ENCODE data around the gene MTA3.

DNA sequence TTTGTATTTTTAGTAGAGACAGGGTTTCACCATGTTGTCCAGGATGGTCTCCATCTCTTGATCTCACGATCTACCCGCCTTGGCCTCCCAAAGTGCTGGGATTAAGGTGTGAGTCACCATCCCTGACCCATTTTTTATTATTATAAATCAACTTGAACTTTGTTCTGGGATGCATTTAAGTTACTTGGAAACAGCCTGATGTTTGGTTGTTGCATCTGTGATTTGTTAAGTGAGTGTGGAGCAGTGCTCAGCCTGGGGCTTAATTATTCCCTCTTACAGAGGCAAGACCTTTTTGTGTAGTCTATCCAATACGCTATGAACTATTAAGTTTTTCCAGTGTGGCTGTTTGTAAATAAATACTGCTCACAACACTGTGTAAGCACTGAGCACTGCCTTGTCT is 32.6 kb downstream of the MTA3 start:
- TF ChIP-seq POLR2AphosphoS5 (IDR thresholded peaks at IDR 0.05; ENCODE audit: borderline replicate concordance, low read depth, low read length) (no peak), FOXP2 (optimal IDR thresholded peaks at IDR 0.05; ENCODE audit: control extremely low read depth, extremely low read length, insufficient read depth) (no peak)
